Skeletal muscle satellite cell (primary cell): ENCODE measurements around the gene SH3BGR. TPM values are rescaled to one million over a fixed set of nuclear protein-coding genes. Genes with fewer than 3 reads are reported as not detected.

Experiments used
- H3K27me3 ChIP-seq: 2 replicates; pipeline ENCODE4 v1.7.0; 2013; ENCODE audit warnings: low read length; ENCODE audit not compliant: control insufficient read depth, insufficient read depth
- H3K36me3 ChIP-seq: 2 replicates; pipeline ENCODE4 v1.7.0; 2013; ENCODE audit warnings: mild to moderate bottlenecking, control low read depth, low read length; ENCODE audit not compliant: insufficient read depth
- H3K4me1 ChIP-seq: 2 replicates; pipeline ENCODE4 v1.7.0; 2013; ENCODE audit warnings: low read length; ENCODE audit not compliant: control insufficient read depth, insufficient read depth
- H3K4me2 ChIP-seq: 2 replicates; pipeline ENCODE4 v1.7.0; 2013; ENCODE audit warnings: mild to moderate bottlenecking, low read length
- H3K4me3 ChIP-seq: 2 replicates; pipeline ENCODE4 v1.7.0; 2013; ENCODE audit warnings: low read length
- H3K9ac ChIP-seq: 2 replicates; pipeline ENCODE4 v1.7.0; 2013; ENCODE audit warnings: mild to moderate bottlenecking, low read depth, low read length, moderate library complexity
- H3K9me3 ChIP-seq: replicated peaks from 2 replicates; pipeline ENCODE4 v1.7.0; 2013; ENCODE audit warnings: mild to moderate bottlenecking, control low read depth, low read length
- small RNA-seq: library from RNA; depleted of rRNA; stranded (forward); fragments of <200 nt; gene quantifications from one replicate; pipeline ENCODE3, GENCODE V24; 2012

The SH3BGR gene

GRCh38 chr21:39561140-39561539, 109.4 kb downstream of the SH3BGR start:
- H3K9ac ChIP-seq: no peak overlapping the region
- H3K27me3 ChIP-seq: peaks cover 16% of the 10 kb centered on the region
- H3K36me3 ChIP-seq: no peaks in the 10 kb centered on the region
- no peaks in the 10 kb centered on the region for H3K9me3 ChIP-seq
- no peak overlapping the region for H3K4me2 ChIP-seq
- no peaks in the 10 kb centered on the region for H3K4me1 ChIP-seq
- no peak overlapping the region for H3K4me3 ChIP-seq

GRCh38 chr21:39562791-39563770, 111.3 kb downstream of the SH3BGR start:
- Histone ChIP-seq H3K27me3 (peaks cover 16% of the 10 kb centered on the region), H3K9me3 (no peaks in the 10 kb centered on the region), H3K9ac (no peak overlapping the region), H3K4me3 (no peak overlapping the region), H3K4me1 (no peaks in the 10 kb centered on the region), H3K36me3 (no peaks in the 10 kb centered on the region), H3K4me2 (no peak overlapping the region)

- no peak overlapping the region for H3K4me3 ChIP-seq
- H3K36me3 ChIP-seq: no peaks in the 10 kb centered on the region
- peaks cover 16% of the 10 kb centered on the region for H3K27me3 ChIP-seq
- no peaks in the 10 kb centered on the region for H3K9me3 ChIP-seq
- H3K9ac ChIP-seq: no peak overlapping the region
- no peak overlapping the region for H3K4me2 ChIP-seq
- H3K4me1 ChIP-seq: no peaks in the 10 kb centered on the region
These were observed 112.4 kb downstream of the SH3BGR start for GRCh38 chr21:39564200-39564599.

Small RNA genes lying within 50 kb of the gene (small RNA-seq; reads per million reads assigned to genes)
- not detected for gene MIR6508
